Measurements from ENCODE around the gene PXDN.
"Not testable (repeated sequence)": the region's sequence is repeated elsewhere in the genome, so short reads cannot be mapped to it uniquely, and the experiment has no call there.

Gene PXDN

DNA sequence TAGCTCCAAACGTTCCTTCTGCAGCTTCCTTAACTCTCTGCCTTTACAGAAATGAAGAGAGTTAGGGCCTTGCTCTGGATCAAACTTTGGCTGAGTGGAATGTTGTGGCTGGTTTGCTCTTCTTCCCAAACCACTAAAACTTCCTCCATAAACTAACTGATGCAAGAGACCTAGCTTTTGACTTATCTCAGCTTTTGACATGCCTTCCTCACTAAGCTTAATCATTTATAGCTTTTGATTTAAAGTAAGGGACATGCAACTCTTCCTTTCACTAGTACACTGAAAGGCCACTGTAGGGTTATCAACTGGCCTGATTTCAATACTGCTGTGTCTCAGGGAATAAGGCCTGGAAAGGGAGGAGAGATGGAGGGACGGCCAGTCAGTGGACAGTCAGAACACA lies 8.3 kb downstream of the PXDN start:
- Histone ChIP-seq H3K27ac (ENCODE audit: low read length) (no peak overlapping the region), H3K9me3 (ENCODE audit: control insufficient read depth in 1 of 2, low read length in 2 of 2) (no peaks in the 10 kb centered on the region), H3K27me3 (ENCODE audit: low read depth, low read length) (no peaks in the 10 kb centered on the region), H3K36me3 (ENCODE audit: control insufficient read depth in 1 of 2, insufficient read depth in 2 of 2, low read length in 2 of 2) (peaks cover 0 to 2% of the 10 kb centered on the region in 2 donors), H3K4me3 (ENCODE audit: low read depth in 1 of 2, low read length in 2 of 2) (no peak overlapping the region), H3K4me1 (ENCODE audit: control insufficient read depth in 1 of 2, insufficient read depth in 2 of 2, low read length in 2 of 2) (peaks cover 10 to 46% of the 10 kb centered on the region in 2 donors)

GRCh38 chr2:1733298-1733697 lies 11.0 kb downstream of the PXDN start:
- not testable (repeated sequence) for H3K27ac ChIP-seq (ENCODE audit: low read length); H3K9me3 ChIP-seq (ENCODE audit: control insufficient read depth in 1 of 2, low read length in 2 of 2); H3K27me3 ChIP-seq (ENCODE audit: low read depth, low read length); H3K36me3 ChIP-seq (ENCODE audit: control insufficient read depth in 1 of 2, insufficient read depth in 2 of 2, low read length in 2 of 2); H3K4me3 ChIP-seq (ENCODE audit: low read depth in 1 of 2, low read length in 2 of 2)
- H3K4me1 ChIP-seq (ENCODE audit: control insufficient read depth in 1 of 2, insufficient read depth in 2 of 2, low read length in 2 of 2) = peaks cover 6 to 51% of the 10 kb centered on the region in 2 donors

DNA sequence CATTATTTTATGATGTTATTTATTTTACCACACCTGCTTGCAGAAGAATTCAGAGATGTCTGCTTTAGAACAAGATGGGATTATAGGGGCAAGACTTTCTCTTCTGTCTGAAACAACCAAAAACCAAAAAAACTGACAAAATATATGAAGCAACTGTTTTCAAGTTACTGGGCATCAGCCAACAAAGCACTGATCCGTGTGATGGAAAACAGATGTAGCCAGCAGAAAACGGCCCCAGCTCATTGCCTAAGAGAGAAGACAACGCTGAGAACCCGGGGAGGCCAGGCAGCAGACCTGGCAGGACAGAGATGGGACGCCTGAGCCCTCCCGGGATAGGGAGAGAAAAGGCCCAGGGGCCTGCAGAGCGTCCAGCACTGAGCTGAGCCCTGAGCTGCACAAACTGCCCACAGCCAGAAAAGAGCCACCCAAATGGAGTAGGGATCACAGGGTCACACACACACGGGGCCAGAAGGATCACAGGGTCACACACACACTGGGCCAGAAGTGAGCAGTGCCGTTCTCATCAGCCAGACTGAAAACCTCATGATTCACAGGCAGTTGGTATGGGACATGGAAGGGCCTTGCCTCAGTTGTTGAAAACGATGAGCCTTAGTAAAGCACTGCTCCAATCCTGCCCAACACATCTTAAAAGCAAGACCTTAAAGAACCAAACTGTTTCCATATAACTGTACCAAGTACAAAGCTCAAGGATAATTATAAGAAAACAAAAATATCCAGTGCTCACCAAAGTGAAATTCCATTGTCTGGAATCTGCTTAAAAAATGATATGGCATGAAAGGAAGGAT lies 12.1 kb downstream of the PXDN start:
- Histone ChIP-seq H3K36me3 (ENCODE audit: control insufficient read depth in 1 of 2, insufficient read depth in 2 of 2, low read length in 2 of 2) (peaks cover 0 to 7% of the 10 kb centered on the region in 2 donors), H3K4me1 (ENCODE audit: control insufficient read depth in 1 of 2, insufficient read depth in 2 of 2, low read length in 2 of 2) (peaks cover 6 to 50% of the 10 kb centered on the region in 2 donors), H3K27ac (ENCODE audit: low read length) (peak overlapping the region; percentile 80), H3K9me3 (ENCODE audit: control insufficient read depth in 1 of 2, low read length in 2 of 2) (no peaks in the 10 kb centered on the region), H3K4me3 (ENCODE audit: low read depth in 1 of 2, low read length in 2 of 2) (peak overlapping the region in 1 of 2 donors; percentile 9), H3K27me3 (ENCODE audit: low read depth, low read length) (no peaks in the 10 kb centered on the region)

- Histone ChIP-seq H3K27me3 (ENCODE audit: low read depth, low read length) (no peaks in the 10 kb centered on the region), H3K4me3 (ENCODE audit: low read depth in 1 of 2, low read length in 2 of 2) (peak overlapping the region in 1 of 2 donors; percentile 9), H3K4me1 (ENCODE audit: control insufficient read depth in 1 of 2, insufficient read depth in 2 of 2, low read length in 2 of 2) (peaks cover 6 to 47% of the 10 kb centered on the region in 2 donors)
Measured at GRCh38 chr2:1731447-1731962, 12.8 kb downstream of the PXDN start.

DNA sequence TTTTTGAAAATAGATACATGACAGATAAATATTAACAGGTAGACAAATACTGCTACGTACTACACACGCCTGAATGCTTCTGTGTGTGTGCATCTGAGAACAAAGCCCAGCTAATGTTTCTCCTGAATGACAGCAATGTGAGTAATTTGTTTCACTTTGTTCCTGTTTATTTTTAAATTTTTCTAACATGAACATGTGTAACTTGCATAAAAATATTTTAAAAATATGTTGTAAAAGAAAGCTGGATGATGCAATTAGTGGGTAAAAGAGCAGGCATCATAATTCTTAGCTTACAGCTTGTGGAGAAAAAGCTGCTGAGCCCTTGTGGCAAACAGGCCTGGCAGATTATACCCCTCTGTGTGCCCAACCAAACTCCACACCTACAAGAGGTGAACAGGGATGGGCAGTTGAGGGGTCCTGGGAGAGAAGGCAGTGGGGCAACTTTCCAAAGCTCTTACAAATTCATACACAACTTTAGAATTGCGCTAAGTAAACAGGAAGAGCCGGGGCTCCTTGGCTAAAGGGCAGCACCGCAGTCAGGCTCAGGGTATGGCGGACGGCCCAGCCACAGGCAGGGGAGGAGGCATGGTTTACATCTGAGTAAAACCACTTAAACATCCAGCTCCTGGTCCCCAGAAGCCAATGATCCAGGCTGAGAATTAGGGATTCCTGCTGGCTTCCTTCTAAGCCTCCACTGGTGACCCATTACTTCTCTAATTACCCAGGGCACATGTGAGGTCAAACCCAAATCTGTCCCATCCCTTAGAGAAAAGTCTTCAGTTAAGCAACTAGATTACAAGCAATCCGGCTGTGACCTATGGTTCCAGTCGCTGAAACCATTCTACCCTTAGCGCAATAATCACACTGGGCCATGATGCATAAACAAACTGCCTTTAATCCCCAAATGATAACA lies 14.0 kb downstream of the PXDN start:
- Histone ChIP-seq H3K27ac (ENCODE audit: low read length) (peak overlapping the region; percentile 80), H3K9me3 (ENCODE audit: control insufficient read depth in 1 of 2, low read length in 2 of 2) (no peaks in the 10 kb centered on the region), H3K4me3 (ENCODE audit: low read depth in 1 of 2, low read length in 2 of 2) (no peak overlapping the region), H3K4me1 (ENCODE audit: control insufficient read depth in 1 of 2, insufficient read depth in 2 of 2, low read length in 2 of 2) (peaks cover 6 to 47% of the 10 kb centered on the region in 2 donors), H3K27me3 (ENCODE audit: low read depth, low read length) (no peaks in the 10 kb centered on the region), H3K36me3 (ENCODE audit: control insufficient read depth in 1 of 2, insufficient read depth in 2 of 2, low read length in 2 of 2) (peaks cover 0 to 7% of the 10 kb centered on the region in 2 donors)

More at GRCh38 chr2:1731447-1731962, 12.8 kb downstream of the PXDN start:
- Histone ChIP-seq H3K9me3 (ENCODE audit: control insufficient read depth in 1 of 2, low read length in 2 of 2) (no peaks in the 10 kb centered on the region), H3K36me3 (ENCODE audit: control insufficient read depth in 1 of 2, insufficient read depth in 2 of 2, low read length in 2 of 2) (peaks cover 0 to 7% of the 10 kb centered on the region in 2 donors), H3K27ac (ENCODE audit: low read length) (peak overlapping the region; percentile 80)

DNA sequence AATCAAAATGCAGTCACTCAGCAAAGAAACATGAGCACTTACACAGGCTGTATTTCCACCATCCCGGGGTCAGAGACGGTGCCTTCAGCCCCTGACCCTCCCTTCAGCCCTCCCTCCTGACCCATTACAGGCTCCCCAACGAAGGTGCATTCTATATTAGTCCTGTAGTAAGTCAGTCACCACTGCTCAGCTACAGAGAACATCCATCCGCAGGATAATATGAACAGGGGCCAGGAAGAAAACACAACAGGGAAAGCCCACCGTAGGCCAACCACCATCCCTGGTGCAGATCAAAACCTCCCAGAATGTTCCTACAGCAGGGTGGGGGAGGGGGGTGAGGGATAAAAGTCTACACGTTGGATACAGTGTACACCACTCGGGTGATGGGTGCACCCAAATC lies 15.1 kb downstream of the PXDN start:
- peaks cover 0 to 7% of the 10 kb centered on the region in 2 donors for H3K36me3 ChIP-seq (ENCODE audit: control insufficient read depth in 1 of 2, insufficient read depth in 2 of 2, low read length in 2 of 2)
- H3K4me1 ChIP-seq (ENCODE audit: control insufficient read depth in 1 of 2, insufficient read depth in 2 of 2, low read length in 2 of 2) = peaks cover 6 to 47% of the 10 kb centered on the region in 2 donors
- H3K9me3 ChIP-seq (ENCODE audit: control insufficient read depth in 1 of 2, low read length in 2 of 2) = no peaks in the 10 kb centered on the region
- peak overlapping the region; percentile 59 for H3K27ac ChIP-seq (ENCODE audit: low read length)
- no peaks in the 10 kb centered on the region for H3K27me3 ChIP-seq (ENCODE audit: low read depth, low read length)
- H3K4me3 ChIP-seq (ENCODE audit: low read depth in 1 of 2, low read length in 2 of 2) = no peak overlapping the region

GRCh38 chr2:1728821-1729220 lies 15.5 kb downstream of the PXDN start:
- Histone ChIP-seq H3K4me3 (ENCODE audit: low read depth in 1 of 2, low read length in 2 of 2) (no peak overlapping the region), H3K27me3 (ENCODE audit: low read depth, low read length) (no peaks in the 10 kb centered on the region), H3K27ac (ENCODE audit: low read length) (peak overlapping the region; percentile 59), H3K9me3 (ENCODE audit: control insufficient read depth in 1 of 2, low read length in 2 of 2) (no peaks in the 10 kb centered on the region), H3K36me3 (ENCODE audit: control insufficient read depth in 1 of 2, insufficient read depth in 2 of 2, low read length in 2 of 2) (peaks cover 0 to 7% of the 10 kb centered on the region in 2 donors), H3K4me1 (ENCODE audit: control insufficient read depth in 1 of 2, insufficient read depth in 2 of 2, low read length in 2 of 2) (peaks cover 6 to 47% of the 10 kb centered on the region in 2 donors)

GRCh38 chr2:1727796-1728474 lies 16.4 kb downstream of the PXDN start:
- Histone ChIP-seq H3K27ac (ENCODE audit: low read length) (peak overlapping the region; percentile 39), H3K4me3 (ENCODE audit: low read depth in 1 of 2, low read length in 2 of 2) (no peak overlapping the region), H3K9me3 (ENCODE audit: control insufficient read depth in 1 of 2, low read length in 2 of 2) (no peaks in the 10 kb centered on the region), H3K4me1 (ENCODE audit: control insufficient read depth in 1 of 2, insufficient read depth in 2 of 2, low read length in 2 of 2) (peaks cover 6 to 47% of the 10 kb centered on the region in 2 donors), H3K27me3 (ENCODE audit: low read depth, low read length) (no peaks in the 10 kb centered on the region), H3K36me3 (ENCODE audit: control insufficient read depth in 1 of 2, insufficient read depth in 2 of 2, low read length in 2 of 2) (peaks cover 0 to 7% of the 10 kb centered on the region in 2 donors)

- H3K36me3 ChIP-seq (ENCODE audit: control insufficient read depth in 1 of 2, insufficient read depth in 2 of 2, low read length in 2 of 2) = peaks cover 0 to 7% of the 10 kb centered on the region in 2 donors
- H3K9me3 ChIP-seq (ENCODE audit: control insufficient read depth in 1 of 2, low read length in 2 of 2) = no peaks in the 10 kb centered on the region
- peaks cover 3 to 45% of the 10 kb centered on the region in 2 donors for H3K4me1 ChIP-seq (ENCODE audit: control insufficient read depth in 1 of 2, insufficient read depth in 2 of 2, low read length in 2 of 2)
- no peak overlapping the region for H3K27ac ChIP-seq (ENCODE audit: low read length)
- H3K4me3 ChIP-seq (ENCODE audit: low read depth in 1 of 2, low read length in 2 of 2) = no peak overlapping the region
- no peaks in the 10 kb centered on the region for H3K27me3 ChIP-seq (ENCODE audit: low read depth, low read length)
Measured at GRCh38 chr2:1727101-1727771, 17.1 kb downstream of the PXDN start.

DNA sequence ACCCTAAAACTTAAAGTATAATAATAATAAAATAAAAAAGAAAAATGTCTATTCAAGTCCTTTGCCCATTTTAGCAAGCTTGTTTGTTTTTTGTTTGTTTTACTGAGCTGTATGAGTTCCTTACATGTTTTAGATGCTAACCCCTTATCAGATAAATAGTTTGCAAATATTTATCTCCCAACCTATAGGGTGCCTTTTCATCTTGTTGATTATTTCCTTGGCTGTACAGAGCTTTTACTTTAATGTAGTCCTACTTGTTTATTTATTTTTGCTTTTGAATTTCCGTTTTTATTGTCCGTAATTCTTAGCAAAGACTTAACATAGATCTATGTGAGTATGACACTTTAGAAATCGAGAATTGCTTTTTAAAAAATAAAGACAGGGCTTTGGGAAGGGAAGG lies 17.8 kb downstream of the PXDN start:
- Histone ChIP-seq H3K4me3 (ENCODE audit: low read depth in 1 of 2, low read length in 2 of 2) (no peak overlapping the region), H3K4me1 (ENCODE audit: control insufficient read depth in 1 of 2, insufficient read depth in 2 of 2, low read length in 2 of 2) (peaks cover 0 to 38% of the 10 kb centered on the region in 2 donors), H3K27me3 (ENCODE audit: low read depth, low read length) (no peaks in the 10 kb centered on the region), H3K27ac (ENCODE audit: low read length) (no peak overlapping the region), H3K36me3 (ENCODE audit: control insufficient read depth in 1 of 2, insufficient read depth in 2 of 2, low read length in 2 of 2) (peaks cover 0 to 7% of the 10 kb centered on the region in 2 donors), H3K9me3 (ENCODE audit: control insufficient read depth in 1 of 2, low read length in 2 of 2) (no peaks in the 10 kb centered on the region)
